Endothelial cell of umbilical vein (primary cell): ENCODE results near the gene ULBP2.

ENCODE experiments used
- CTCF ChIP-seq, 2 donors: IDR thresholded peaks; 1 replicate in 1 of 2; 2 replicates in 1 of 2; pipeline ENCODE4 v1.5.1; 2011; ENCODE audit warnings: low read length in 2 of 2, mild to moderate bottlenecking in 2 of 2, moderate library complexity in 2 of 2, control low read depth in 1 of 2, inconsistent platforms in 1 of 2, low read depth in 1 of 2; ENCODE audit not compliant: insufficient read depth in 1 of 2; ENCODE audit errors: extremely low read depth in 1 of 2
- MAX ChIP-seq: IDR thresholded peaks from 2 replicates; pipeline ENCODE4 v1.6.1; 2011; ENCODE audit not compliant: insufficient read depth, insufficient read length

- TF ChIP-seq MAX (no peak), CTCF (IDR thresholded peaks at IDR 0.05; ENCODE audit: extremely low read depth in 1 of 2, insufficient read depth in 1 of 2, low read depth in 1 of 2, low read length in 2 of 2) (no peak)
These were observed 23.6 kb downstream of the ULBP2 start for GRCh38 chr6:149965194-149966020.
